HG02623 (cell line): ENCODE data around the gene GPR18.
"Not testable (repeated sequence)": the region's sequence is repeated elsewhere in the genome, so short reads cannot be mapped to it uniquely, and the experiment has no call there.

Source experiments
- ATAC-seq: cut with Tn5 transposase; IDR thresholded peaks from one replicate; pipeline ENCODE4 v1.9.1; 2021; ENCODE audit warnings: moderate library complexity; ENCODE audit not compliant: unreplicated experiment

Gene GPR18

GRCh38 chr13:99268822-99269221 is 10.6 kb upstream of the GPR18 start:
- no peak for ATAC-seq

GRCh38 chr13:99267927-99268326 is 9.7 kb upstream of the GPR18 start:
- no peak for ATAC-seq

DNA sequence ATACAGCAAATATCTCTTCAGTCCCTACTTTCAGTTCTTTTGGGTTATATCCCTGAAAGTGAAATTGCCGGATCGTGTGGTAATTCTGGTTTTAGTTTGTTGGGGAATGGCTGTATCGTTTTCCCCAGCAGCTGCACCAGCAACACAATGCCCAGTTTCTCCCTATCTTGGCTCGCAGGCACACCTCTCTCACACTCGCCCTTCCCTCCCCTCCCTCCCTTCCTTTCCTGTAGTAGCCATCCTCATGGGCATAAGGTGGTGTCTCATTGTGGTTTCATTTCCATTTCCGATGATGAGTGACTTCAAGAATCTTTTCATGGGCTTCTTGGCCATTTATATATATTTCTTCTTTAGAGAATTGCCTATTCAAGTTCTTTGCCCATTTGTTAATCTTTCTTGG is 8.6 kb upstream of the GPR18 start:
- ATAC-seq: no peak

- ATAC-seq: no peak
These were observed 7.7 kb upstream of the GPR18 start for GRCh38 chr13:99265821-99266426.

- ATAC-seq: no peak
These were observed 7.1 kb upstream of the GPR18 start for GRCh38 chr13:99265162-99265800.

GRCh38 chr13:99264051-99264450 is 5.9 kb upstream of the GPR18 start:
- no peak for ATAC-seq

GRCh38 chr13:99263126-99263785 is 5.1 kb upstream of the GPR18 start:
- no peak for ATAC-seq

GRCh38 chr13:99261059-99261458 is 2.9 kb upstream of the GPR18 start:
- ATAC-seq: no peak

DNA sequence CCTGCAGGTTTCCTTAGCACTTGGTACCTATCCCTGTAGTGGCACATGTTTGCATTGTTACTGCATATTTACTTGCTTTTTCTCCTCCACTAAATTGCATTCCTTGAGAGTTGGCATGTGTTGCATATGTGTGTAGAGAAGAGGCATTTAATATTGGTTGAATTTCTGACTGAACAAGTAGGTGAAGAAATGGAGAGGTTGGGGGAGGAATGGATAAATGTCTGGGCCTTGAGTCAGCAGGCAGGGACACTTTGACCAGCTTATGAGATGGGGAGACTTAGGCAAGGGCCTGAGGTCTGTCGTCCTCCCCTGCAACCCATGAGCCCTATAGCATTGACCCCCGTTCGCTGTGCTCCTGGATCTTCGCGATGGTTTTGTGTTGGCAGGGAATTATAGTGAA is 2.0 kb upstream of the GPR18 start:
- ATAC-seq: no peak

- ATAC-seq: peak; percentile 70
These were observed 767 bp upstream of the GPR18 start for GRCh38 chr13:99258946-99259345.

DNA sequence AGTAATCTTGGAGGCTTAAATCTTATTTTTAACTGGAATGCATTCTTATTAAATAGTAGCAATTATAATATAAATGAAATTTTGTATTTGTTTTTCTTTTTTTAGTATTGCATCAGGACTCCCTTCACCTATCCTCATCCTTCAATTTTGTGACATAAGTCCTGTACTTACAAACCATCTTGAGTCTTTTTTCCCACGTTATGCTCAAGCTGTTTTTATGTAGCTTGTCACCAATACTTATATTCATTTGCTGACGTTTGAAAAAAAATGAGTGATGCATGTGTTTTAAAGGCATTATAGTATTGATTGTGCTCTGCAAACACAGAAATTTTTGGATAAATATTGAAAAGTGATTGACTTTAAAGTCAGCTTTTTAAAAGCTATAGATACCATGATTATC is 888 bp downstream of the GPR18 start:
- ATAC-seq: no peak

DNA sequence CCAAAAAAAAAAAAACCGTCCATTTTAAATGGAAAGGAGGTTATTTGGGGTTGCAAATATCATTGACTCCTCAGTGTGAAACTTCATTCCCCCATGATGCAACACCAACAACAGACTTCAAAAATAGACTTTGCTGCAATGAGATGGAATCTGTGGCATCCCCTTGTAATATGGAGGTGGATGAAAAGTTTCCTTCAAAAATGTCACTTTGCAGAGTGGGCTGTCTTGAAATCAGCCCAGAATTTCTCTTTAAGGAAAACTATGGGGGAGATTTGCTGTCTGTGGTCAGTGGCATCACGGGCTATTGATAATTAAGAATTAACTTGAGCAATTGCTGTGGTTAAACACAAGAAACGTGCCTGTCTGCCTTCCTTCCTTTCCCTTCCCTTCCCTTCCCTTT is 1.5 kb downstream of the GPR18 start:
- ATAC-seq: no peak

DNA sequence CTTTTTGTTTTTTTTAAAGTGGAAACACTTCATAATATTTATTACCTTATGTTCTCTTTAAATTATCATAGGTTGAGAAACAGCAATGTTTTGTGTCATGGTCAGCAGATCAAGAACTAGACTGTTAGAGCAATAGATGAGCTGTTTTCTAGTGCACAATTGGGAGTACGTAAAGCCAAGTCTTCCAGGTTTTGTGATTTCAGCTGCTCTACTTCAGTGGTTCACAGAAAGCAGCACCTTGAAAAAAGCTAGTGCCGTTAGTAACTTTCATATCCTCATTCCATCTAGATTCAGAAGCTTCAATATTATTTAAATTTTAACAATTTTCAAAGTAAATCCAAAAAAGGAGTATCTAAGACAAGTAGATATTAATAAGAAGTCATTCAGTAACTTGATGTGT is 1.9 kb downstream of the GPR18 start:
- ATAC-seq: no peak

DNA sequence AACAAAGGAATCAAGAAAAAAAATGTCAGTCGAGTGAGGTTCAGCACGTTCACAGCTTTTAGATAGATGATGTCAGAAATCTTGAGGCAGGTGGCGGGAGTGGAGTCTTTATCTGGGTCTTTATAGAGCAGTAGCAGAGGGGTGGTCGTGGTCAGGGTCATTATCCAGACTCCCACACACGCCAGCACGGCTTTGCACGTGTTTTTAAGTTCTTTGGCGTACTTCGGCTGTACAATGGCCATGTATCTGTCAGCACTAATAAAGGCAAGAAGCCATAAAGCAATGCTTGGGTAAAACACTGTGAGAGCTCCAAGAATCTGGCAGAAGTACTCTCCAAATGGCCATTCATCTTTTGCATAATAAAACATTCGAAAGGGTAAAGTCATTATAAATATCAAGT is 2.9 kb downstream of the GPR18 start:
- no peak for ATAC-seq

DNA sequence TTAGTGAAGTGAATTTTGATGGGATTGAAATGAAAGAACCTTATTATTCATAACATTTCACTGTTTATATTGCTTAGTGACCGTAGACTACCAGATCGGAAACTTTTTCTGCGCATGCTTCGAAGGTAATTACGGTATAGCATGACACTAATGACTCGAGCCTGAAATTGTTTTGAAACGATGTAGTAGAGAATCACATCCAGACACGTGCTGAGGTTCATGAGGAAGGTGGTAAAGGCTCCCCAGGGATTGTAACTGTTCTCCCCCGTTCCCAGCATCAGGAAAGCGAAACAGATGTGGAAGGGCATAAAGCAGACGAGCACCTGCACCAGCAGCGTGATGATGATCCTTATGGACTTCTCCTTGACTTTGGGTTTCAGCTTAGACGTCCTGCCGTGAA is 3.3 kb downstream of the GPR18 start:
- no peak for ATAC-seq

- ATAC-seq: no peak
These were observed 6.3 kb downstream of the GPR18 start for GRCh38 chr13:99251921-99252320.

DNA sequence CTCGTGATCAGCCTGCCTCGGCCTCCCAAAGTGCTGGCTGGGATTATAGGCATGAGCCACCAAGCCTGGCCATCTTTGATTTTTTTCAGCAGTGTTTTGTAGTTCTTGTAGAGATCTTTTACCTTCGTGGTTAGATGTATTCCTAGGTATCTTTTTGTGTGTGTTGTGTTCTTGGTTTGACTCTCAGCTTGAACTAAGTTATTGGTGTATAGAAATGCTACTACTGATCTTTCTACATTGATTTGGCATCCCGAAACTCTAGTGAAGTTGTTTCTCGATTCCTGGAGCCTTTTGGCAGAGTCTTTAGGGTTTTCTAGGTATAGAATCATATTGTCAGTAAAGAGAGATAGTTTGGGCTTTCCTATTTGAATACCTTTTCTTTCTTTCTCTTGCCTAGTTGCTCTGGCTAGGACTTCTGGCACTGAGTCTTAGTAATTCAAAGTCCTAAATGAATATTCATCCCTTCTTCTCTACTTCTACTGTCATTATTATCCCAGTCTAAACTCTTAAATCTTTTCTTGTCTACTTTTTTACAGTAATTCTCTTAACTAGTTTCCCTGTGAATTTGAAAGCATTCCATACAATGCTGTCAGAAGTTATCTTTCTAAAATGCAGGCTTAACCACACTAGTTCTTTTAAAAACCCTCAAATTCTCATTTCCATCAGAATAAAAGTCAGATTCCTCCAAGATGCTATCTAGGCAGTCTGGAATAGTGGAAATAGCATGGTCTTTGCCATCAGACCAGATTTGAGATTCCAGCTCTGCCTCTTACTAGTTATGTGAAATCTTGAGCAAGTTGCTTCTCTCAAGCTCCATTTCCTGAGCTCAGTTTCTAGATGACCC is 7.0 kb downstream of the GPR18 start:
- ATAC-seq: no peak

DNA sequence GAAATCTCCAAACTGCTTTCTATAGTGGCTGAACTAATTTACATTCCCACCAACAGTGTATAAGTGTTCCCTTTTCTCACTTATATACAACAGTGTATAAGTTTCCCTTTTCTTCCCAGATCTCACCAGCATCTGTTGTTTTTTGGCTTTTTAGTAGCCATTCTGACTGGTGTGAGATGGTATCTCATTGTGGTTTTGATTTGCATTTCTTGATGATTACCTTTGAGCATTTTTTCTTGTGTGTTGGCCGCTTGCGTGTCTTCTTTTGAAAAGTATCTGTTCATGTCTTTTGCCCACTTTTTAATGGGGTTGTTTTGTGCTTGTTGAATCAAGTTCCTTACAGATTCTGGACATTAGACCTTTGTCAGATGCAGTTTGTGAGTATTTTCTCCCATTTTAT is 8.6 kb downstream of the GPR18 start:
- not testable (repeated sequence) for ATAC-seq

DNA sequence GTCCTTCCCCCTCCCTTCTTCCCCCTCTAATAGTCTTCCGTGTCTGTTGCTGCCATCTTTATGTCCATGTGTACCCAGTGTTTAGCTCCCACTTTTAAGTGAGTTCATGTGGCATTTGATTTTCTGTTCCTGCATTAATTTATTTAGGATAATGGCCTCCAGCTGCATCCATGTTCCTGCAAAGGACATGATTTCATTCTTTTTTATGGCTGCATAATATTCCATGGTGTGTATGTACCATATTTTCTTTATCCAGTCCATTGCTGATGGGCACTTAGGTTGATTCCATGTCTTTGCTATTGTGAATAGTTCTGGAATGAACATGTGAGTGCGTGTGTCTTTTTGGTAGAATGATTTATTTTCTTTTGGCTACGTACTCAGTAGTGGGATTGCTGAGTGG is 9.0 kb downstream of the GPR18 start:
- ATAC-seq: not testable (repeated sequence)

DNA sequence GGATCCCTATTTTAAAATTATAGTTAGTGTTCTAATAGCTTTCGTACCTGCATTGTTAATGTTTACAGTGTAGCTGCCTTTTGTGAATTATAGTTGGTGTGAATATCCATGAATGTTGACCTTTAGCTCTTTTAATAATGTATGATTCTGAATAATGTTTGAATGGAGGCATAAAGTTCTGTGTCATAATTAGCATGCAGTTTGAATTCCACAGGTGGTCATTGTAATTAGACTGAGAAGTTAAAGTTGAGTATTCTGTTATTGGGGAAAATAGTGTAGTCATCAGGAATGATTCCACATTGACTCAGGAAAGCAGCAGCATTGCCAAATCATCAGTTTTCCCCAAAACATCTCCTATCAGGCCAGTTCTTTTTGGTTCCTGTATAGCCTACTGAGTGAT is 12.1 kb downstream of the GPR18 start:
- ATAC-seq: no peak

DNA sequence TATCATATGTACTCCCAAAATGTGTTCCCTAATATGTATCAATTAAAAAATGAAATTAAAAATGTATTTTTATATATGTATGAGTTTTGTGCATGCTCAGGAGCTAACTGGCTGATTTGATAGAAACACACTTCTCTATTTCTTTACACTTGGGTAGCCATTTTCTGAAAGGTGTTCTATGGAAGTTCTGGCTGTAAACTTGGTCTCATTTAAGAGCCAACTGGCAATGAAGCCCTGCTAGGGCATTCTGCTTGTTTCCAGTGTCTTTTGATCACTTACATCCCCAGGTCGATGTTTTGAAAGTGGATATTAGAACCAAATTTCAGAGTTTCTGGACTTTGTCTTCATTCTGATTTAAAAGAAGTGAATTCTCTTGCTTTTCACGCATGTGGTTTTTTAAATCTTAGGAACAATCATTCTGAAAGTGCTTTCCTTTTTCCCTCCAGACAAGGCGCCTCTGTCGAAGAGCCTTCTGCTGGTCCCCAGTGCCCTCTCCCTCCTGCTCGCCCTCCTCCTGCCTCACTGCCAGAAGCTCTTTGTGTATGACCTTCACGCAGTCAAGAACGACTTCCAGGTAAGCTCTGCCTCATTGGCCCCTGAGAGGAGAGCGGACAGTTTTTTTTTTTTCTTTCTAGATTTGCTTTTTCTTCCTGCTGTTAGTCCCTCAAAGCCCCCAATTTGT is 20.1 kb downstream of the GPR18 start:
- peak; percentile 64 for ATAC-seq
